Neural cell (in vitro differentiated cells): ENCODE results near the gene VHLL. TPM values are rescaled to one million over a fixed set of nuclear protein-coding genes. Genes with fewer than 3 reads are reported as not detected.

Source experiments
- H2AFZ ChIP-seq: fragments of 200-600, 300-800 bp; sonication (generic), shearing (Covaris generic); 2 replicates; pipeline ENCODE4 v1.6.0; 2014; ENCODE audit warnings: low read depth, mild to moderate bottlenecking, antibody characterized with exemption, low read length, moderate library complexity
- H3F3A ChIP-seq: fragments of 200-600 bp; shearing (Covaris generic); 2 replicates; pipeline ENCODE4 v1.6.1; 2016; ENCODE audit warnings: mild to moderate bottlenecking, moderate library complexity, mixed read lengths, antibody characterized with exemption, low read length; ENCODE audit not compliant: insufficient read depth, poor library complexity, severe bottlenecking
- H3K27ac ChIP-seq: fragments of 200-600, 300-800 bp; sonication (generic), shearing (Covaris generic); 2 replicates; pipeline ENCODE4 v1.5.1; 2014; ENCODE audit warnings: mild to moderate bottlenecking, low read length, moderate library complexity
- H3K27me3 ChIP-seq: fragments of 300-800, 200-600 bp; sonication (generic), shearing (Covaris generic); 2 replicates; pipeline ENCODE4 v1.6.0; 2014; ENCODE audit warnings: mild to moderate bottlenecking, low read depth, low read length, moderate library complexity; ENCODE audit not compliant: insufficient read depth
- H3K36me3 ChIP-seq: fragments of 300-800, 200-600 bp; sonication (generic), shearing (Covaris generic); 2 replicates; pipeline ENCODE4 v1.5.1; 2014; ENCODE audit warnings: mild to moderate bottlenecking, antibody characterized with exemption, low read length, moderate library complexity; ENCODE audit not compliant: insufficient read depth
- H3K4me2 ChIP-seq: fragments of 300-800, 200-600 bp; sonication (generic), shearing (Covaris generic); 2 replicates; pipeline ENCODE4 v1.6.0; 2014; ENCODE audit warnings: mild to moderate bottlenecking, low read length
- H3K4me3 ChIP-seq: fragments of 300-800, 200-600 bp; sonication (generic), shearing (Covaris generic); 2 replicates; pipeline ENCODE4 v1.5.1; 2014; ENCODE audit warnings: mild to moderate bottlenecking, low read length, moderate library complexity
- H3K79me2 ChIP-seq: fragments of 200-600 bp; shearing (Covaris generic); replicated peaks from 2 replicates; pipeline ENCODE4 v1.6.0; 2014; ENCODE audit warnings: mild to moderate bottlenecking, low read length, moderate library complexity; ENCODE audit not compliant: insufficient read depth
- H3K9ac ChIP-seq: fragments of 300-800, 200-600 bp; sonication (generic), shearing (Covaris generic); 2 replicates; pipeline ENCODE4 v1.6.1; 2016; ENCODE audit warnings: mild to moderate bottlenecking, low read length, mixed read lengths
- H3K9me2 ChIP-seq: fragments of 200-600 bp; shearing (Covaris generic); 2 replicates; pipeline ENCODE4 v1.6.1; 2016; ENCODE audit warnings: mild to moderate bottlenecking, low read length, mixed read lengths; ENCODE audit not compliant: insufficient read depth
- H3K9me3 ChIP-seq: fragments of 200-600, 300-800 bp; sonication (generic), shearing (Covaris generic); 2 replicates; pipeline ENCODE4 v1.6.1; 2016; ENCODE audit warnings: mild to moderate bottlenecking, mixed run types, low read length, moderate library complexity, mixed read lengths
- H4K20me1 ChIP-seq: fragments of 200-600 bp; shearing (Covaris generic); 2 replicates; pipeline ENCODE4 v1.6.1; 2016; ENCODE audit warnings: mild to moderate bottlenecking, mixed run types; ENCODE audit not compliant: insufficient read depth
- EP300 ChIP-seq: fragments of 450-650 bp; conservative IDR thresholded peaks from 2 replicates; pipeline ENCODE4 v1.6.1; 2014; ENCODE audit warnings: antibody characterized with exemption, mild to moderate bottlenecking, moderate library complexity; ENCODE audit not compliant: poor library complexity, severe bottlenecking
- EZH2 ChIP-seq: fragments of 200-600, 300-800 bp; shearing (Covaris generic), sonication (generic); IDR thresholded peaks from 2 replicates; pipeline ENCODE4 v1.6.1; 2014; ENCODE audit warnings: antibody characterized with exemption, low read length, borderline replicate concordance, mild to moderate bottlenecking; ENCODE audit not compliant: insufficient read depth, poor library complexity, severe bottlenecking
- MXI1 ChIP-seq: fragments of 450-650 bp; conservative IDR thresholded peaks from 2 replicates; pipeline ENCODE4 v1.6.1; 2014; ENCODE audit warnings: antibody characterized with exemption, mild to moderate bottlenecking; ENCODE audit not compliant: poor library complexity, severe bottlenecking
- POLR2AphosphoS5 ChIP-seq: IDR thresholded peaks from 2 replicates; pipeline ENCODE4 v1.6.1; 2012
- RAD21 ChIP-seq: fragments of 450-650 bp; conservative IDR thresholded peaks from 2 replicates; pipeline ENCODE4 v1.6.1; 2014; ENCODE audit warnings: antibody characterized with exemption, mild to moderate bottlenecking, moderate library complexity
- REST ChIP-seq: IDR thresholded peaks from 2 replicates; pipeline ENCODE4 v1.6.1; 2012; ENCODE audit warnings: borderline replicate concordance
- SMC3 ChIP-seq: fragments of 450-650 bp; conservative IDR thresholded peaks from 2 replicates; pipeline ENCODE4 v1.6.1; 2014; ENCODE audit warnings: antibody characterized with exemption, mild to moderate bottlenecking, moderate library complexity; ENCODE audit not compliant: poor library complexity
- TAF1 ChIP-seq: IDR thresholded peaks from 2 replicates; pipeline ENCODE4 v1.6.1; 2012; ENCODE audit warnings: low read depth
- polyA plus RNA-seq: library from polyadenylated mRNA; depleted of rRNA; stranded (reverse); fragments of >200 nt; gene quantifications from 2 replicates; pipeline ENCODE4 v1.2.3, GENCODE V29; 2014
- TF ChIP-seq, protein P1 (sequence below): fragments of 450-650 bp; IDR thresholded peaks from 2 replicates; pipeline ENCODE4 v1.5.1; 2014; ENCODE audit warnings: antibody characterized with exemption, mild to moderate bottlenecking, moderate library complexity; ENCODE audit not compliant: poor library complexity, severe bottlenecking

Gene VHLL
- polyA plus RNA-seq, 1 donor from 2014 or later, result 1.8 TPM

- TF ChIP-seq EZH2 (no peak), RAD21 (no peak), POLR2AphosphoS5 (no peak), EP300 (no peak), REST (no peak), TAF1 (no peak), MXI1 (no peak), SMC3 (no peak)
- TF ChIP-seq, protein P1, sequence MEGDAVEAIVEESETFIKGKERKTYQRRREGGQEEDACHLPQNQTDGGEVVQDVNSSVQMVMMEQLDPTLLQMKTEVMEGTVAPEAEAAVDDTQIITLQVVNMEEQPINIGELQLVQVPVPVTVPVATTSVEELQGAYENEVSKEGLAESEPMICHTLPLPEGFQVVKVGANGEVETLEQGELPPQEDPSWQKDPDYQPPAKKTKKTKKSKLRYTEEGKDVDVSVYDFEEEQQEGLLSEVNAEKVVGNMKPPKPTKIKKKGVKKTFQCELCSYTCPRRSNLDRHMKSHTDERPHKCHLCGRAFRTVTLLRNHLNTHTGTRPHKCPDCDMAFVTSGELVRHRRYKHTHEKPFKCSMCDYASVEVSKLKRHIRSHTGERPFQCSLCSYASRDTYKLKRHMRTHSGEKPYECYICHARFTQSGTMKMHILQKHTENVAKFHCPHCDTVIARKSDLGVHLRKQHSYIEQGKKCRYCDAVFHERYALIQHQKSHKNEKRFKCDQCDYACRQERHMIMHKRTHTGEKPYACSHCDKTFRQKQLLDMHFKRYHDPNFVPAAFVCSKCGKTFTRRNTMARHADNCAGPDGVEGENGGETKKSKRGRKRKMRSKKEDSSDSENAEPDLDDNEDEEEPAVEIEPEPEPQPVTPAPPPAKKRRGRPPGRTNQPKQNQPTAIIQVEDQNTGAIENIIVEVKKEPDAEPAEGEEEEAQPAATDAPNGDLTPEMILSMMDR, result no peak
- peaks cover under 1% of the 10 kb centered on the region for H3K36me3 ChIP-seq
Measured at GRCh38 chr1:156279837-156280236, 19.3 kb downstream of the VHLL start.

DNA sequence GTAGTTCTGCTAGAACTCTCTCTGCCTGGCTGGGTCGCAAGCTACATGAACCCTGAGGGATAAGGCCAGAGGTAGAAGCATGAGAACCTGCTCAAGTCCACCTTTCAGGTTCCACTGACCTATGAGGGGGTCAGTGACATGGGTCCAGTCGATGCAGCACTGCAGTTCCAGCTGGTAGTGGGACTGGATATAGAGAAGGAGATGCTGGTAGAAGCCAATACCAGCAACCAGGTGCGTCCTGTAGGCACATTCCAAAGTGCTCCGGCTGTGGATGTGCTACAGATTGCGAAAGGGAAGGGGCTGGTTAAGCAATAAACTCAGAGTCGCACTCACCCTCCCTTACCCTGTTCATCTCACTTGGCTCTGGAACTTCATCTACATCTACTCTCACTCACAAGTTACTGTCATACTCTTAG, 22.1 kb downstream of the VHLL start:
- no peak overlapping the region for H3K4me2 ChIP-seq
- no peak overlapping the region for H3K9ac ChIP-seq
- H3K9me2 ChIP-seq, result no peaks in the 10 kb centered on the region
- H3K4me3 ChIP-seq, result no peak overlapping the region
- peaks cover 29% of the 10 kb centered on the region for H3K79me2 ChIP-seq
- no peak overlapping the region for H2AFZ ChIP-seq
- no peaks in the 10 kb centered on the region for H4K20me1 ChIP-seq
- TF ChIP-seq TAF1, result no peak
- no peak for TF ChIP-seq REST
- TF ChIP-seq SMC3, result no peak
- TF ChIP-seq, protein P1, result no peak
- TF ChIP-seq EZH2, result no peak
- no peak for TF ChIP-seq MXI1
- no peak for TF ChIP-seq EP300
- TF ChIP-seq POLR2AphosphoS5, result no peak
- TF ChIP-seq RAD21, result no peak
- peaks cover 9% of the 10 kb centered on the region for H3K36me3 ChIP-seq
- H3K9me3 ChIP-seq, result no peaks in the 10 kb centered on the region
- no peak overlapping the region for H3K27ac ChIP-seq
- H3F3A ChIP-seq, result no peaks in the 10 kb centered on the region
- no peaks in the 10 kb centered on the region for H3K27me3 ChIP-seq

More at GRCh38 chr1:156279837-156280236, 19.3 kb downstream of the VHLL start:
- Histone ChIP-seq H3K4me3 (no peak overlapping the region), H3K27me3 (no peaks in the 10 kb centered on the region), H3K79me2 (peaks cover 34% of the 10 kb centered on the region), H3K9ac (no peak overlapping the region), H3K4me2 (no peak overlapping the region), H3K27ac (no peak overlapping the region), H3F3A (no peaks in the 10 kb centered on the region), H3K9me2 (no peaks in the 10 kb centered on the region), H2AFZ (no peak overlapping the region), H3K9me3 (no peaks in the 10 kb centered on the region), H4K20me1 (no peaks in the 10 kb centered on the region)
